WERI-Rb-1 (cell line): ENCODE data around the gene SCO2.

Experiments
- DNase-seq: peaks from one replicate; pipeline ENCODE4 v3.0.0-alpha.2; 2020
- H3K27ac ChIP-seq: fragments of 250-450 bp; sonication (Bioruptor Pico); 2 replicates; pipeline ENCODE4 v1.5.1; 2020; ENCODE audit warnings: mild to moderate bottlenecking, moderate library complexity
- H3K27me3 ChIP-seq: fragments of 250-450 bp; sonication (Bioruptor Pico); 2 replicates; pipeline ENCODE4 v1.5.1; 2021; ENCODE audit warnings: mild to moderate bottlenecking, low read depth, moderate library complexity; ENCODE audit not compliant: insufficient read depth, severe bottlenecking
- H3K36me3 ChIP-seq: fragments of 250-450 bp; sonication (Bioruptor Pico); 2 replicates; pipeline ENCODE4 v1.5.1; 2020; ENCODE audit warnings: mild to moderate bottlenecking, moderate library complexity
- H3K4me3 ChIP-seq: 2 replicates; pipeline ENCODE4 v1.5.1; 2011; ENCODE audit warnings: low read depth, mild to moderate bottlenecking, control low read depth, low read length
- H3K9me3 ChIP-seq: fragments of 250-450 bp; sonication (Bioruptor Pico); 2 replicates; pipeline ENCODE4 v1.5.1; 2021; ENCODE audit warnings: mild to moderate bottlenecking, moderate library complexity; ENCODE audit not compliant: severe bottlenecking
- TF ChIP-seq, protein P1 (sequence below): IDR thresholded peaks from 2 replicates; pipeline ENCODE4 v1.5.1; 2011; ENCODE audit warnings: low read depth, mild to moderate bottlenecking, control low read depth, inconsistent platforms, low read length

Gene SCO2

DNA sequence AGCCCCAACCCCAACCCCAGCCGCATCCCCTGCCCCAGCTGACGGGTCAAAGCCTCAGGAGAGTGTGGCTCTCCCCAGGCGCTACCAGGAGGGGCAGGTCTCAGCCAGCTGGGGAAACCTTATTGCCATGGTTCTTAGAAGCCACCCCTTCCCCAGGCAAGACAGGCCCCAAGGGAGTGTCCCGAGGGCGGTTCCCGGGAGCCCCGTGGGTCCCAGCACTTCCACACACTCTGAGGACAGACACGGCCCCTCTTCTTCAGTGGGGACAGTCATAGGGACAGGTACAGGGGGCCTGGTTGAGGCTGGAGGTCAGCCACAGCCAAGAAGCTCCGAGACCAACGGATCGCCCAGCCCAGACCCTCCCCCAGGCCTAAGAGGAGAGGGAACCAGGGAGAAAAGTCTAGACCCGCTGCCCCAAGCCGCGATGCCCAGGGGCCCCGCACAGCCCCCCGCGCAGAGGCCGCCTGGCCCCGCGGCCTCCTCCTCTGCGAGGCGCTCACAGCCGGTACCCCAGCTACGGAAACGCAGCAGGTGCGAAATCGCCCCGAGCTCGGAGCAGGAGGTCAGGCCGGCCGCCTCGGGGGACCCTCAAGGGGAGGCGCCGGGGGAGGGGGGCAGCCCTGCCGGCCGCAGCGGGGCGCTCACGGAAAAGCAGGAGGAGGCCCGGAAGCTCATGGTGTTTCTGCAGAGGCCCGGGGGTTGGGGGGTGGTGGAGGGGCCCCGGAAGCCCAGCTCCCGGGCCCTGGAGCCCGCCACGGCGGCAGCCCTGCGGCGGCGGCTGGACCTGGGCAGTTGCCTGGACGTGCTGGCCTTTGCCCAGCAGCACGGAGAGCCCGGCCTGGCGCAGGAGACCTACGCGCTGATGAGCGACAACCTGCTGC is 22.9 kb upstream of the SCO2 start:
- Histone ChIP-seq H3K27ac (no peak overlapping the region), H3K4me3 (no peak overlapping the region), H3K27me3 (no peaks in the 10 kb centered on the region), H3K36me3 (no peaks in the 10 kb centered on the region), H3K9me3 (no peaks in the 10 kb centered on the region)
- TF ChIP-seq, protein P1, sequence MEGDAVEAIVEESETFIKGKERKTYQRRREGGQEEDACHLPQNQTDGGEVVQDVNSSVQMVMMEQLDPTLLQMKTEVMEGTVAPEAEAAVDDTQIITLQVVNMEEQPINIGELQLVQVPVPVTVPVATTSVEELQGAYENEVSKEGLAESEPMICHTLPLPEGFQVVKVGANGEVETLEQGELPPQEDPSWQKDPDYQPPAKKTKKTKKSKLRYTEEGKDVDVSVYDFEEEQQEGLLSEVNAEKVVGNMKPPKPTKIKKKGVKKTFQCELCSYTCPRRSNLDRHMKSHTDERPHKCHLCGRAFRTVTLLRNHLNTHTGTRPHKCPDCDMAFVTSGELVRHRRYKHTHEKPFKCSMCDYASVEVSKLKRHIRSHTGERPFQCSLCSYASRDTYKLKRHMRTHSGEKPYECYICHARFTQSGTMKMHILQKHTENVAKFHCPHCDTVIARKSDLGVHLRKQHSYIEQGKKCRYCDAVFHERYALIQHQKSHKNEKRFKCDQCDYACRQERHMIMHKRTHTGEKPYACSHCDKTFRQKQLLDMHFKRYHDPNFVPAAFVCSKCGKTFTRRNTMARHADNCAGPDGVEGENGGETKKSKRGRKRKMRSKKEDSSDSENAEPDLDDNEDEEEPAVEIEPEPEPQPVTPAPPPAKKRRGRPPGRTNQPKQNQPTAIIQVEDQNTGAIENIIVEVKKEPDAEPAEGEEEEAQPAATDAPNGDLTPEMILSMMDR: no peak
- no peak for DNase-seq

DNA sequence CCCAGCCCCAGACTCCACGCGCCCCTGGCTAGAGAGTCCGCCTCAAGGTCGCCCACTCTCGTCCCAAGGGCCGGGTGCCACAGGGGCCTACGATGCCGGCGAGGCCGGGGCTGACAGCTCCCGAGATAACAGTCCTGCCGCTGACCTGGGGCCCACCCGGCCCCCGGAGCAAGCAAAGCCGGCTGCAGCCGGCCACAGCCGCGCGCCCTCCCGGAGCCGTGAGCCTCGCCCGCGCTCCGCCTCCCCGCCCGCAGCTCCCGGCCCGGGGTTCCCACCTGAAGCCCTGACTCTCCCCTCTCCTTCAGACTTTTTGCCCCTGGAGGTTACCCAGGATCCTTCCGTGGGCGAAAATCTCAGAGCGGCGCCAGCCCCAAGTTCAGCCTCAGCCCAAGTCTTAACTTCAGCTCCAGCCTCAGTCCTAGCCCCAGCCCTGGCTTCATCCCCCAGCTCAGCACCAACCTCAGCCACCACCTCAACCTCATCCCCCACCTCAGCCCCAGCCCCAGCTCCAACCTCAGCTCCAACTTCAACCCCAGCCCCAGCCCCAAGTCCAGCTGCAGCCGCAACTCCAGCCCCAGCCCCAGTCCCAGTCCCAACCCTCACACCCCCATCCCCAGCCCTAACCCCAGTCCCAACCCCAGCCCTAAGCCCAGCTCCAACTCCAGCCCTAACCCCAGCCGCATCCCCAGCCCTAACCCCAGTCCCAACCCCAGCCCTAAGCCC is 22.0 kb upstream of the SCO2 start:
- Histone ChIP-seq H3K9me3 (no peaks in the 10 kb centered on the region), H3K36me3 (no peaks in the 10 kb centered on the region), H3K27me3 (no peaks in the 10 kb centered on the region), H3K4me3 (no peak overlapping the region), H3K27ac (no peak overlapping the region)
- no peak for DNase-seq
- TF ChIP-seq, protein P1: no peak

DNA sequence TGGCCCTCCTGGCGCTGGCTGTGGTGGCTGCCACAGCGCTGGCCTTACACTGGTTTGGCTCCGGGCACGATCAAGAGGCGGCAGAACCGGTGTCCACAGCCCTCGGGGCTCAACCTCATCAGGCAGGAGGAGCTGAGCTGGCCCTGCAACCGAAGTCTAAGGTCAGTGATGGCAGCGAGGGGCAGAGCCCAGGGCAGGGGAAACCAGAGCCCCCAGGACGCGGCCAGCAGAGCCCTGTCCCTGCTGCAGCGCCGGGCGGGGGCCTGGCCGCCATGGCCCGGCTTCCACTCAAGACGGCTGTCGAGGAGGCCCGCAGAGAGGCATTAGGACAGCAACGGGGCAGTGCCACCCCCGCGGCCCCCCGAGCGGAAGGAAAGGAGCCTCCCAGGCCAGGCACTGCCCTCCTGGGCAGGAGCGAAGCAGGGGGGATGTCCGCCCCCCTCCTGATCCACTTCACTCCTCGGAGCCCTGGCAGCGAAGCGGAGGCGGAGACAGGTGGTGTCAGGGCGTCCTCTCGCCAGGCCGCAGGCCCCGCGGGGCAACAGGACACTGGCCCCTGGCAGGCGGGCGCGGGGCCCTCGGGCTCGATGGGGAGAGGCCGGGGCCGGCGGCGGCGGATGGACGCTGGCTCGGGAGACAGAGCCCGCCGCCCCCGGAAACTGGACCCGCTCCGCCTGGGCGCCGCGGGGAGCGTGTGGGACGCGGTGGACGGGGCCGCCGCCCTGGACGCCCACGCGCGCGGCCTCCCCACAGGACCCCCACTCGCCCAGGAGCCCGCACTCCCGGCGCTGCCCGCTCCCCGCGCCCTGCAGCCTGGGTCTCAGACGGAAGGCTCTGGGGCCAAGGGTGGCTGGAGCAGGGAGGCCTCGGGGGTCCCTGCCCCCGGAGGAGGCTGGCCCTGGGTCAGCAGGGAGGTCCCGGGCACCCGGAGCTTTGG is 21.2 kb upstream of the SCO2 start:
- no peaks in the 10 kb centered on the region for H3K9me3 ChIP-seq
- no peaks in the 10 kb centered on the region for H3K36me3 ChIP-seq
- no peaks in the 10 kb centered on the region for H3K27me3 ChIP-seq
- TF ChIP-seq, protein P1: no peak
- no peak overlapping the region for H3K4me3 ChIP-seq
- H3K27ac ChIP-seq: no peak overlapping the region
- no peak for DNase-seq

DNA sequence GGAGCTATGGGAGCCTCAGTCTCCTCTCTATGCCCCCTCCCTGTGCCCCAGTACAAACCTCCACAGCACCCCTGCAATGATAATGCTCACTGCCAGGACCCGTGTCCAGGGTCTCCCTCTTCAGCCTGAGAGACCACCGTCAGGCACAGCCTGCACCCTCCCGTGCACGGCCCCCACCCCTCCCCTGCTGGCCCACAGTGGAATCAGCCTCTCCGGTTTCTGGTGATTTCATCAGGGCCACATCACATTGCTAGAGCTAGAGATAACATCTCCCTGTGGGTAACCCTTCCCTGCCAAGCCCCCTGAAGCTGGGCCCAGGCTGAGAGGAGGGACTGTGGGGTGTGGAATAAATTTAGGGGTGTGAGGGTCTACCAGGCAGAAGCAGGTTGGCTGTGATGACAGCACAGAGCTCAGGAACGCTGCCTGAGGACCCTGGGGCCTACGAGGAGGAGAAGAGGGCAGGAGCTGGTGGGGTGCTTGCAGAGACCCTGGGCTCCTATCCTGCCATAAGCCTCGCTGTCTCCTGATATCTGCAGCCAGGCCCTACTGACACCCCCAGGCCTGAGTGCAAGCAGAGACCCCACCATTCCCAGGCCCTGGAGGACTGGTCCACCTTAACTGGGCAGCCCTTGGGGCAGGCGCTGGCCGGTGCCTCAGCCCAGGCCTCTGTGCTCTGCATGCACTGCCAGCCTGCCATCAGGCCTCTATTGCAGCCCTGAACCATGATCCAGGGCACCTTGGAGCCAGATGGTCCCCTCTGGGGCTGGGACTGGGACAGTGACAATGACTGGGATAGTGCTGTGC is 20.3 kb upstream of the SCO2 start, which contains the start of gene KLHDC7B:
KLHDC7B (plus strand) TSS at position 378 of the 804 bp plus-strand sequence; CDS start at position 723, 345 bp downstream.
- H3K9me3 ChIP-seq: no peaks in the 10 kb centered on the region
- no peaks in the 10 kb centered on the region for H3K27me3 ChIP-seq
- H3K4me3 ChIP-seq: no peak within 1 kb of the TSS
- TF ChIP-seq, protein P1: no peak
- H3K27ac ChIP-seq: no peak within 1 kb of the TSS
- H3K36me3 ChIP-seq: no peaks in the 10 kb centered on the region
- DNase-seq: no peak

DNA sequence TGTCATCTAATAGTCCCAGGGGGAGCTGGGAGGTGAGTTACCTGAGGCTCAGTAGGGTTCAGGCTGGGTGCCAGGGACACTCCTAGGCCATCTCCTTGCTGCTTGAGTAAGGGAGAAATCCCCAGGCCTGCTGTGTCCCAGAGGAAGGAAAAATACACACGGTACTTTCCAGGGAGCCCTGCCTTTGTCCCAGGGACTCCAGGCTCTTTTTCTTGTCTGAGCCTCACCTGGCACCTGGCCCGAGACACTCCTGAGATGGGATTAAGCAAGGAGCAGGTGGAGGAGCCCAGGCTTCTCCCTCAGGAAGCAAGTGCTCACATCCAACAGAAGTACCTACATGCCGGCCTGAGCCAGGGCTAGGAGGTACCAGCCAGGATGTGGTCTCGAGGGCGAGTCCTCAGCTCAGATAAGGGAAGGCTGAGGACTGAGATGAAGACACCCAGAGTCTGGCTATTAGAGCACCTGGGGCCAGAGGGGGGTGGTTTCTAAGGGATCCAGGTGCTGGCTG is 19.4 kb upstream of the SCO2 start:
- TF ChIP-seq, protein P1: no peak
- Histone ChIP-seq H3K27me3 (no peaks in the 10 kb centered on the region), H3K27ac (no peak overlapping the region), H3K4me3 (no peak overlapping the region), H3K36me3 (no peaks in the 10 kb centered on the region), H3K9me3 (no peaks in the 10 kb centered on the region)
- no peak for DNase-seq
